CD4-positive, CD25-positive, alpha-beta regulatory T cell (primary cell): ENCODE data around the gene SLC25A33. TPM values are rescaled to one million over a fixed set of nuclear protein-coding genes. Genes with fewer than 3 reads are reported as not detected.

Experiments used
- ATAC-seq, 2 donors: fragments of 150-1000 bp; cut with Tn5 transposase; one replicate each; pipeline ENCODE4 v1.10.0; 2021; ENCODE audit warnings: low read depth in 2 of 2, moderate number of reproducible peaks in 2 of 2, moderate library complexity in 1 of 2
- DNase-seq, 3 donors: peaks; one replicate each; pipeline versions ENCODE4 v3.0.0 to v3.0.0-alpha.2; 2012 to 2022; ENCODE audit warnings: mixed read lengths in 1 of 3
- H3K27ac ChIP-seq: one replicate; pipeline ENCODE4 v1.7.0; 2013; ENCODE audit warnings: mild to moderate bottlenecking, low read length; ENCODE audit not compliant: insufficient read depth, poor library complexity, severe bottlenecking
- H3K27me3 ChIP-seq: one replicate; pipeline ENCODE4 v1.7.0; 2013; ENCODE audit warnings: low read length; ENCODE audit not compliant: control insufficient read depth, insufficient read depth
- H3K36me3 ChIP-seq: one replicate; pipeline ENCODE4 v1.7.0; 2013; ENCODE audit warnings: mild to moderate bottlenecking, low read length, moderate library complexity; ENCODE audit not compliant: control insufficient read depth, insufficient read depth
- H3K4me1 ChIP-seq: 2 replicates; pipeline ENCODE4 v1.7.0; 2013; ENCODE audit warnings: mild to moderate bottlenecking, low read length; ENCODE audit not compliant: insufficient read depth, control insufficient read depth, poor library complexity, severe bottlenecking
- H3K4me3 ChIP-seq: one replicate; pipeline ENCODE4 v1.7.0; 2013; ENCODE audit warnings: low read depth, mild to moderate bottlenecking, low read length, moderate library complexity
- H3K9me3 ChIP-seq, 2 experiments: 1 replicate in 1 of 2; 2 replicates in 1 of 2; pipeline ENCODE4 v1.7.0; 2013; ENCODE audit warnings: low read length in 2 of 2, mild to moderate bottlenecking in 1 of 2, moderate library complexity in 1 of 2; ENCODE audit not compliant: control insufficient read depth in 2 of 2
- H3K27ac Mint-ChIP-seq, 3 donors: one replicate each; pipeline ENCODE4 v1.8.0; 2020 to 2022; ENCODE audit warnings: mild to moderate bottlenecking in 3 of 3, mixed read lengths in 3 of 3, moderate library complexity in 2 of 3
- H3K27me3 Mint-ChIP-seq: one replicate; pipeline ENCODE4 v1.8.0; 2022; ENCODE audit warnings: mild to moderate bottlenecking, mixed read lengths
- H3K36me3 Mint-ChIP-seq: one replicate; pipeline ENCODE4 v1.8.0; 2020; ENCODE audit warnings: mixed read lengths
- H3K4me1 Mint-ChIP-seq, 4 donors: one replicate each; pipeline ENCODE4 v1.8.0; 2020 to 2022; ENCODE audit warnings: mixed read lengths in 4 of 4, mild to moderate bottlenecking in 1 of 4
- H3K4me3 Mint-ChIP-seq, 4 donors: one replicate each; pipeline ENCODE4 v1.8.0; 2020 to 2022; ENCODE audit warnings: mild to moderate bottlenecking in 4 of 4, mixed read lengths in 4 of 4, moderate library complexity in 3 of 4
- H3K9me3 Mint-ChIP-seq, 7 donors: one replicate each; pipeline ENCODE4 v1.8.0; 2020 to 2022; ENCODE audit warnings: mixed read lengths in 7 of 7, mild to moderate bottlenecking in 3 of 7, moderate library complexity in 2 of 7
- polyA plus RNA-seq, 4 donors: library from polyadenylated mRNA; unstranded; fragments of 300-500 nt; fragmentation: Illumina TruSeq; gene quantifications; one replicate each; pipeline ENCODE4 v1.2.3, GENCODE V29; 2021
- total RNA-seq: library from RNA; stranded (reverse); gene quantifications from one replicate; pipeline ENCODE4 v1.2.3, GENCODE V29; 2022

SLC25A33 gene
- total and polyA plus RNA-seq, 5 donors from 2014 or later = 2.7 to 4.5 (median 3.7) TPM

- Mint-ChIP-seq H3K36me3 (no peaks in the 10 kb centered on the region), H3K27me3 (no peaks in the 10 kb centered on the region), H3K9me3 (no peaks in the 10 kb centered on the region), H3K4me1 (no peaks in the 10 kb centered on the region), H3K4me3 (no peak overlapping the region), H3K27ac (no peak overlapping the region)
- Histone ChIP-seq H3K27me3 (no peaks in the 10 kb centered on the region), H3K27ac (no peak overlapping the region), H3K36me3 (no peaks in the 10 kb centered on the region), H3K4me3 (no peak overlapping the region), H3K4me1 (no peaks in the 10 kb centered on the region), H3K9me3 (no peaks in the 10 kb centered on the region)
- DNase-seq (no peak), ATAC-seq (no peak)
These were observed 8.9 kb upstream of the SLC25A33 start for GRCh38 chr1:9530320-9530719.

- H3K36me3 ChIP-seq = no peaks in the 10 kb centered on the region
- H3K4me3 Mint-ChIP-seq = no peak overlapping the region
- no peak overlapping the region for H3K27ac ChIP-seq
- peaks cover 5% of the 10 kb centered on the region for H3K27me3 Mint-ChIP-seq
- peaks cover 7 to 14% (median 10%) of the 10 kb centered on the region in 4 donors for H3K4me1 Mint-ChIP-seq
- peaks cover 0 to 1% (median 0%) of the 10 kb centered on the region in 7 donors for H3K9me3 Mint-ChIP-seq
- no peak overlapping the region for H3K4me3 ChIP-seq
- DNase-seq (no peak), ATAC-seq (no peak)
- H3K9me3 ChIP-seq = no peaks in the 10 kb centered on the region
- H3K36me3 Mint-ChIP-seq = no peaks in the 10 kb centered on the region
- H3K4me1 ChIP-seq = peaks cover 8% of the 10 kb centered on the region
- no peaks in the 10 kb centered on the region for H3K27me3 ChIP-seq
- H3K27ac Mint-ChIP-seq = no peak overlapping the region
These were observed 4.3 kb upstream of the SLC25A33 start for GRCh38 chr1:9534953-9535352.

GRCh38 chr1:9536301-9536700 is 3.0 kb upstream of the SLC25A33 start:
- Mint-ChIP-seq H3K36me3 (no peaks in the 10 kb centered on the region), H3K4me3 (peak overlapping the region in 1 of 4 donors; percentile 63)

GRCh38 chr1:9537863-9538668 is 1.2 kb upstream of the SLC25A33 start:
- Mint-ChIP-seq H3K4me3 (peak overlapping the region; percentile 49 to 89 (median 86)), H3K9me3 (peaks cover 0 to 1% (median 0%) of the 10 kb centered on the region in 7 donors), H3K36me3 (peaks cover 4% of the 10 kb centered on the region), H3K4me1 (peaks cover 16 to 33% (median 28%) of the 10 kb centered on the region in 4 donors), H3K27ac (peak overlapping the region in 2 of 3 donors; percentile 34 to 89), H3K27me3 (peaks cover 5% of the 10 kb centered on the region)
- H3K36me3 ChIP-seq = no peaks in the 10 kb centered on the region
- peaks cover 14% of the 10 kb centered on the region for H3K4me1 ChIP-seq
- H3K27ac ChIP-seq = no peak overlapping the region
- no peaks in the 10 kb centered on the region for H3K27me3 ChIP-seq
- peak in 1 of 3 donors; percentile 47 for DNase-seq
- H3K4me3 ChIP-seq = no peak overlapping the region
- H3K9me3 ChIP-seq = no peaks in the 10 kb centered on the region
- no peak for ATAC-seq

More at GRCh38 chr1:9536301-9536700, 3.0 kb upstream of the SLC25A33 start:
- Histone ChIP-seq H3K27ac (no peak overlapping the region), H3K9me3 (no peaks in the 10 kb centered on the region), H3K4me1 (peaks cover 14% of the 10 kb centered on the region), H3K4me3 (no peak overlapping the region), H3K27me3 (no peaks in the 10 kb centered on the region), H3K36me3 (no peaks in the 10 kb centered on the region)
- ATAC-seq = no peak
- peaks cover 12 to 23% (median 19%) of the 10 kb centered on the region in 4 donors for H3K4me1 Mint-ChIP-seq
- H3K27me3 Mint-ChIP-seq = peaks cover 5% of the 10 kb centered on the region
- DNase-seq = no peak
- H3K27ac Mint-ChIP-seq = no peak overlapping the region
- peaks cover 0 to 1% (median 0%) of the 10 kb centered on the region in 7 donors for H3K9me3 Mint-ChIP-seq

GRCh38 chr1:9538669-9539164 is 548 bp upstream of the SLC25A33 start:
- peaks cover 5% of the 10 kb centered on the region for H3K27me3 Mint-ChIP-seq
- no peak for ATAC-seq
- peaks cover 14% of the 10 kb centered on the region for H3K4me1 ChIP-seq
- H3K4me3 Mint-ChIP-seq = peak overlapping the region; percentile 49 to 94 (median 88)
- H3K9me3 ChIP-seq = no peaks in the 10 kb centered on the region
- H3K27ac Mint-ChIP-seq = peak overlapping the region in 2 of 3 donors; percentile 89 to 92
- H3K36me3 Mint-ChIP-seq = peaks cover 4% of the 10 kb centered on the region
- peak overlapping the region; percentile 68 for H3K4me3 ChIP-seq
- peak overlapping the region; percentile 66 for H3K27ac ChIP-seq
- peak in 1 of 3 donors; percentile 2 for DNase-seq
- no peaks in the 10 kb centered on the region for H3K27me3 ChIP-seq
- H3K9me3 Mint-ChIP-seq = peaks cover 0 to 1% (median 0%) of the 10 kb centered on the region in 7 donors
- H3K4me1 Mint-ChIP-seq = peaks cover 16 to 33% (median 28%) of the 10 kb centered on the region in 4 donors
- no peaks in the 10 kb centered on the region for H3K36me3 ChIP-seq

GRCh38 chr1:9539829-9540550 is 725 bp downstream of the SLC25A33 start:
- Histone ChIP-seq H3K4me3 (peak overlapping the region; percentile 51), H3K27me3 (no peaks in the 10 kb centered on the region), H3K27ac (peak overlapping the region; percentile 47), H3K9me3 (no peaks in the 10 kb centered on the region), H3K36me3 (no peaks in the 10 kb centered on the region), H3K4me1 (peaks cover 14% of the 10 kb centered on the region)
- Mint-ChIP-seq H3K27me3 (peaks cover 5% of the 10 kb centered on the region), H3K4me1 (peaks cover 23 to 34% (median 30%) of the 10 kb centered on the region in 4 donors), H3K4me3 (peak overlapping the region; percentile 89 to 94 (median 92)), H3K36me3 (peaks cover 4% of the 10 kb centered on the region), H3K27ac (peak overlapping the region; percentile 14 to 91 (median 74)), H3K9me3 (peaks cover 0 to 1% (median 0%) of the 10 kb centered on the region in 7 donors)
- peak in 2 of 3 donors; percentile 43 to 63 for DNase-seq
- ATAC-seq = peak; percentile 23 to 24

GRCh38 chr1:9542430-9542829 is 3.2 kb downstream of the SLC25A33 start:
- H3K27me3 Mint-ChIP-seq = peaks cover 5% of the 10 kb centered on the region
- no peaks in the 10 kb centered on the region for H3K9me3 ChIP-seq
- no peak overlapping the region for H3K4me3 ChIP-seq
- H3K27ac ChIP-seq = no peak overlapping the region
- no peaks in the 10 kb centered on the region for H3K9me3 Mint-ChIP-seq
- DNase-seq (no peak), ATAC-seq (no peak)
- peaks cover 14% of the 10 kb centered on the region for H3K4me1 ChIP-seq
- H3K36me3 Mint-ChIP-seq = peaks cover 4% of the 10 kb centered on the region
- peaks cover 24 to 44% (median 32%) of the 10 kb centered on the region in 4 donors for H3K4me1 Mint-ChIP-seq
- no peaks in the 10 kb centered on the region for H3K27me3 ChIP-seq
- peak overlapping the region in 2 of 3 donors; percentile 34 to 38 for H3K27ac Mint-ChIP-seq
- no peaks in the 10 kb centered on the region for H3K36me3 ChIP-seq
- H3K4me3 Mint-ChIP-seq = peak overlapping the region; percentile 47 to 78 (median 69)
